ENCODE measurements around the gene GMNN.

DNA sequence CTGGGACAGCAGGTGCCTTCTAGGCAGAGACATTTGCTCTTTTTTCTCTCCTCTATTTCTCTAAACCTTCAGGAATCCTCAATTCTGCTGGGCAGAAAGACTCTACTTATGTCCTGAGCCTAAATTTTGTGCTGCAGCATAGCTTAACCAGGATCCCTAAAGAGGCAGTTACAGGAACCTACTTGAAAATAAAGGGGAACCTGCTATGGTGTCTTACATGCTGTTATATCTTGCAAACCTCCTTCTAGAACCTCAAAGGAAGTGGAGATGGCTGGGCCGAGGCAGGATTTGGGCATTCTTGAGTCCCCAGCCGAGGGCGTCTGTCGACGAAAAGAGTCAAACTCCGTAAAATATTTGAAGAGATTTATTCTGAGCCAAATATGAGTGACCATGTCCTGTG, 17.1 kb upstream of the GMNN start:
- TF ChIP-seq, protein P1, sequence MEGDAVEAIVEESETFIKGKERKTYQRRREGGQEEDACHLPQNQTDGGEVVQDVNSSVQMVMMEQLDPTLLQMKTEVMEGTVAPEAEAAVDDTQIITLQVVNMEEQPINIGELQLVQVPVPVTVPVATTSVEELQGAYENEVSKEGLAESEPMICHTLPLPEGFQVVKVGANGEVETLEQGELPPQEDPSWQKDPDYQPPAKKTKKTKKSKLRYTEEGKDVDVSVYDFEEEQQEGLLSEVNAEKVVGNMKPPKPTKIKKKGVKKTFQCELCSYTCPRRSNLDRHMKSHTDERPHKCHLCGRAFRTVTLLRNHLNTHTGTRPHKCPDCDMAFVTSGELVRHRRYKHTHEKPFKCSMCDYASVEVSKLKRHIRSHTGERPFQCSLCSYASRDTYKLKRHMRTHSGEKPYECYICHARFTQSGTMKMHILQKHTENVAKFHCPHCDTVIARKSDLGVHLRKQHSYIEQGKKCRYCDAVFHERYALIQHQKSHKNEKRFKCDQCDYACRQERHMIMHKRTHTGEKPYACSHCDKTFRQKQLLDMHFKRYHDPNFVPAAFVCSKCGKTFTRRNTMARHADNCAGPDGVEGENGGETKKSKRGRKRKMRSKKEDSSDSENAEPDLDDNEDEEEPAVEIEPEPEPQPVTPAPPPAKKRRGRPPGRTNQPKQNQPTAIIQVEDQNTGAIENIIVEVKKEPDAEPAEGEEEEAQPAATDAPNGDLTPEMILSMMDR (IDR thresholded peaks at IDR 0.05; ENCODE audit: low read length): no peak
- TF ChIP-seq EZH2phosphoT487 (IDR thresholded peaks at IDR 0.05; ENCODE audit: low read length) (no peak), EZH2 (optimal IDR thresholded peaks at IDR 0.05; ENCODE audit: low read depth, low read length) (no peak)
